OCI-LY3 (cell line): ENCODE data around the gene PARP12.

Experiments used
- H2AFZ ChIP-seq: fragments of 200-600, 300-600 bp; shearing (Covaris generic); 2 replicates; pipeline ENCODE4 v1.6.0; 2014; ENCODE audit warnings: antibody characterized with exemption, low read depth, low read length
- H3K27ac ChIP-seq: fragments of 200-600, 300-600 bp; sonication (generic); 2 replicates; pipeline ENCODE4 v1.5.1; 2014; ENCODE audit warnings: mild to moderate bottlenecking, low read length, moderate library complexity, mixed read lengths
- H3K27me3 ChIP-seq: fragments of 200-600, 300-600 bp; sonication (generic); 2 replicates; pipeline ENCODE4 v1.6.1; 2014; ENCODE audit warnings: low read depth, low read length, mixed read lengths
- H3K36me3 ChIP-seq: fragments of 200-600, 300-600 bp; sonication (generic); replicated peaks from 2 replicates; pipeline ENCODE3; 2014; ENCODE audit warnings: low read depth, low read length, mixed read lengths
- H3K4me1 ChIP-seq: fragments of 300-600, 200-600 bp; sonication (generic); 2 replicates; pipeline ENCODE4 v1.6.1; 2014; ENCODE audit warnings: low read length, mixed read lengths
- H3K4me2 ChIP-seq: fragments of 200-600, 300-600 bp; sonication (generic); 2 replicates; pipeline ENCODE4 v1.6.1; 2014; ENCODE audit warnings: low read length, mixed read lengths
- H3K4me3 ChIP-seq: fragments of 300-600, 200-600 bp; sonication (generic); 2 replicates; pipeline ENCODE4 v1.5.1; 2014; ENCODE audit warnings: antibody characterized with exemption, mild to moderate bottlenecking, low read length, moderate library complexity
- H3K79me2 ChIP-seq: fragments of 300-600, 200-600 bp; shearing (Covaris generic); 2 replicates; pipeline ENCODE4 v1.6.1; 2014; ENCODE audit warnings: mild to moderate bottlenecking, low read length, mixed read lengths
- H3K9ac ChIP-seq: fragments of 300-600, 200-600 bp; shearing (Covaris generic); 2 replicates; pipeline ENCODE4 v1.6.0; 2014; ENCODE audit warnings: mild to moderate bottlenecking, low read length, moderate library complexity
- H3K9me3 ChIP-seq: fragments of 200-600, 300-600 bp; shearing (Covaris generic); 2 replicates; pipeline ENCODE4 v1.6.1; 2014; ENCODE audit warnings: low read length, mixed read lengths; ENCODE audit not compliant: insufficient read depth
- H4K20me1 ChIP-seq: fragments of 200-600, 300-600 bp; sonication (generic); 2 replicates; pipeline ENCODE4 v1.6.1; 2016; ENCODE audit warnings: low read length, mixed read lengths; ENCODE audit not compliant: insufficient read depth
- CTCF ChIP-seq: fragments of 200-600, 300-600 bp; sonication (generic); IDR thresholded peaks from 2 replicates; pipeline ENCODE4 v1.5.1; 2014; ENCODE audit warnings: antibody characterized with exemption, low read length, low read depth
- EZH2phosphoT487 ChIP-seq: fragments of 200-600 bp; shearing (Covaris generic); IDR thresholded peaks from 2 replicates; pipeline ENCODE4 v1.6.1; 2018; ENCODE audit warnings: antibody characterized with exemption, mixed run types, low read depth

Gene PARP12

GRCh38 chr7:140060243-140060630 lies 2.5 kb downstream of the PARP12 start:
- Histone ChIP-seq H3K4me3 (no peak overlapping the region), H3K4me2 (peak overlapping the region; percentile 37), H3K79me2 (no peaks in the 10 kb centered on the region), H3K9me3 (no peaks in the 10 kb centered on the region), H3K9ac (no peak overlapping the region), H3K4me1 (peaks cover 24% of the 10 kb centered on the region), H3K27ac (no peak overlapping the region), H3K27me3 (peaks cover 46% of the 10 kb centered on the region), H4K20me1 (0 out of 2 replicates have a peak, but pooled peaks cover 7% of the 10 kb centered on the region), H3K36me3 (no peaks in the 10 kb centered on the region), H2AFZ (no peak overlapping the region)
- no peak for TF ChIP-seq EZH2phosphoT487
- TF ChIP-seq CTCF = no peak

GRCh38 chr7:140059273-140060242 lies 3.2 kb downstream of the PARP12 start:
- no peak overlapping the region for H3K9ac ChIP-seq
- no peaks in the 10 kb centered on the region for H3K79me2 ChIP-seq
- peaks cover 12% of the 10 kb centered on the region for H4K20me1 ChIP-seq

GRCh38 chr7:140058517-140058916 lies 4.2 kb downstream of the PARP12 start:
- peaks cover 35% of the 10 kb centered on the region for H3K4me1 ChIP-seq
- H2AFZ ChIP-seq = no peak overlapping the region
- no peak for TF ChIP-seq CTCF
- TF ChIP-seq EZH2phosphoT487 = no peak
- no peak overlapping the region for H3K4me2 ChIP-seq
- H3K9ac ChIP-seq = no peak overlapping the region
- H3K27me3 ChIP-seq = peaks cover 55% of the 10 kb centered on the region
- H3K79me2 ChIP-seq = no peaks in the 10 kb centered on the region
- no peaks in the 10 kb centered on the region for H3K36me3 ChIP-seq
- H3K9me3 ChIP-seq = no peaks in the 10 kb centered on the region
- no peak overlapping the region for H3K4me3 ChIP-seq
- H4K20me1 ChIP-seq = peaks cover 19% of the 10 kb centered on the region
- no peak overlapping the region for H3K27ac ChIP-seq

More at GRCh38 chr7:140059273-140060242, 3.2 kb downstream of the PARP12 start:
- Histone ChIP-seq H3K4me3 (no peak overlapping the region), H2AFZ (no peak overlapping the region), H3K27ac (no peak overlapping the region), H3K36me3 (no peaks in the 10 kb centered on the region), H3K27me3 (peaks cover 53% of the 10 kb centered on the region), H3K4me2 (peak overlapping the region; percentile 37), H3K9me3 (no peaks in the 10 kb centered on the region), H3K4me1 (peaks cover 24% of the 10 kb centered on the region)
- TF ChIP-seq EZH2phosphoT487 (no peak), CTCF (no peak)

- no peak for TF ChIP-seq EZH2phosphoT487
- TF ChIP-seq CTCF = no peak
- H3K9me3 ChIP-seq = no peaks in the 10 kb centered on the region
- peaks cover 19% of the 10 kb centered on the region for H4K20me1 ChIP-seq
- no peaks in the 10 kb centered on the region for H3K79me2 ChIP-seq
- no peaks in the 10 kb centered on the region for H3K36me3 ChIP-seq
- H3K4me3 ChIP-seq = no peak overlapping the region
- no peak overlapping the region for H3K27ac ChIP-seq
- peaks cover 37% of the 10 kb centered on the region for H3K4me1 ChIP-seq
- no peak overlapping the region for H2AFZ ChIP-seq
- H3K4me2 ChIP-seq = no peak overlapping the region
- no peak overlapping the region for H3K9ac ChIP-seq
- peaks cover 60% of the 10 kb centered on the region for H3K27me3 ChIP-seq
Measured at GRCh38 chr7:140057143-140057535, 5.6 kb downstream of the PARP12 start.
